CD4-positive, alpha-beta T cell treated with Interleukin-21 for 1 hour (primary cell): Measurements from ENCODE around the gene RABIF.

Source experiments
- DNase-seq: peaks from one replicate; pipeline ENCODE4 v3.0.0-alpha.2; 2020

Gene RABIF

DNA sequence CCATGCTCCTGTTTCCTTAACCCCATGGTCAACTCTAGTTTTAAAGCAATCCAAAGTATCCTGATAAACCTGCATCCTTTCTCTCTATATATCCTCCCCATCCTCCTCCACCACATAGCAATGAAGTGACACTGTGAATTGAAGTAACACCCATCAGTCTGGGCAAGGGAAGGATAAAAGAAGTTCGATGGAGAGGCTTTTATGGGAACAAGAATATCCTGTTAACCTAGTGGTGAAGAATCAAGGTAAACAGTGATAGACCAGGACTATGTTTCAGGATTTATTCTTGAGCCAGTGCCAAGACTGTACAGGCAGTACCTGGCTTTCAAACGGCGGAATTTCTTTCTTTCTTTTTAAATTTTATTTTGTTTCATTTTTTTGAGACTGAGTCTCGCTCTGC is 17.6 kb downstream of the RABIF start:
- DNase-seq: no peak

DNA sequence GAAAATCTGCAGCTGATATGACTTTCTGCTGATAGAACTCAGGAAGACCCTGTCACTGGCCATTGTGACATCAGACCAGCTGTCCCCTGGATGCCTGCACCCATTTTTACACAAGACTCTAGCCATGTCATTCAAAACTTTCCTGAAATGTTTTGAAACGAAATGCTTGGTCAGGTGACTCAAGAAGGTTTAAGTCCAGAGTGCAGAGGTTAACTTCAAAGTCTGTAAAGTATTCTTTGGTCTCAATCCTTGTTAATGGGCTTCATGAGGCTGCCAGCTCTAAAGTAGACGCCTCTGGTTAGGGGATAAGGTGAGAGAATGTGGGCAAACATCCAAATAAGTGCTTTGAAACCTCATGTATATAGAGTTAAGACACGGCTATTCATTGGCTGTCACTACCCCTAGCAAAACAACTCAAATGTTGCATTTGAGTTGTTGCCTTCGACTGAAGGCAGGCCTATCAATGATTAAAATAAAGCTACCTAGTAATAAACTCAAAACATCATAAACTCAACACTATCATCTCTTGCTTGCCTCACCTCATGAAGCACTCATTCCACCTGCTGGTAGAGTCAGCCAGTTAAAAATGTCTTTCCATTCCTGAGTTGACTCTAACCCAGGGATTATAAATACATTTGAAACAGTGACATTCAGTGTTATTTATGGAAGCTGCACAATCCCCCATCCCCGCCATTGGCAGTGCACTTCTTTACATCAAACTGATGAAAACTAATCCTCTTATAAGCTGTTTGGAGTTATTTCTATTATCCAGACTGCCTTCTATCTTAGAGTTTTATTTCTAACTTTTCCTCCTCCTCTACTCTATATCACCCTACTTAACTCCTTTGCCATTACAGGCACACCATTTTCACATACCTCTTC is 26.0 kb downstream of the RABIF start:
- DNase-seq: no peak

- peak; percentile 44 for DNase-seq
Measured at GRCh38 chr1:202861420-202862132, 27.4 kb downstream of the RABIF start.

- DNase-seq: peak; percentile 13
Measured at GRCh38 chr1:202860744-202861419, 28.1 kb downstream of the RABIF start.

GRCh38 chr1:202858789-202859414 is 30.0 kb downstream of the RABIF start:
- no peak for DNase-seq

DNA sequence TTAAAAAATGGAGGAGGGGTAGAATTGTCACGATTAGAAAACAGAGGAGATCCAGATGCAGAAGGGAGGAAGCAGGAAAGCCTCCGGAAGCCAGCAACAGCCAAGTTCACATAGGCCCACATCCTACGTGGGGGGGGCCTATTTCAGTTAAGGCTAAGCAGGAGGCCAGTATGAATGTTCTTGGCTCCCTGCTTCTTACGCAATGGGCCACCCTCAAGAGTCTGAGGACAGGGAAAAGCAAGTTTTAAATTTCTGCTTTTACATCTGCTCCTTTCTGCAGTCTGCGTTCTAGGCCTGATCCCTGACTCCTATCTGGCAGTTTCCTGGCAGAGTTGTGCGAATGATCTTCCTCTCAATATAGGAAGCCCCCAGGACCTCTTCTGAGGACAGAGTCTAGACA is 30.6 kb downstream of the RABIF start:
- no peak for DNase-seq

- no peak for DNase-seq
Measured at GRCh38 chr1:202857136-202857610, 31.8 kb downstream of the RABIF start.

GRCh38 chr1:202856014-202856413 is 32.9 kb downstream of the RABIF start:
- no peak for DNase-seq

DNA sequence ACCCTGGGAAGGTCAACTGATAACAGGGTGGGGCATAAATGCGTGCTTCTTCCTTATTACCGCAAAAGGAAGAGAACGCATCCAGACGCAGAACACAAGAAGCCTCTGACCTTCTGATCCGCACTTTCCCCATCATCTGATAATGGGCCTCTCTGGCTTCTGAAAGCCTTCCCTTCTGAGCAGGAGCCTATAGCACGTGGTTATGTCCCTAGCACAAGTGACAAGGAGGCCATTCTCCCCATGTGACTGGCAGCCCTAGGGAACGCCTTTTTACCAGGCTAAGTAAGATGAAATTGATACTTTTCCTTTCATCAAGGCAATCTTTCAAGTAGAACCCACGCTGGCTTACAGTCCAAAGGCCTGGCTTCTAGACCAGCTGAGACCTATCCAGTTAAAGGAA is 34.2 kb downstream of the RABIF start:
- DNase-seq: no peak

DNA sequence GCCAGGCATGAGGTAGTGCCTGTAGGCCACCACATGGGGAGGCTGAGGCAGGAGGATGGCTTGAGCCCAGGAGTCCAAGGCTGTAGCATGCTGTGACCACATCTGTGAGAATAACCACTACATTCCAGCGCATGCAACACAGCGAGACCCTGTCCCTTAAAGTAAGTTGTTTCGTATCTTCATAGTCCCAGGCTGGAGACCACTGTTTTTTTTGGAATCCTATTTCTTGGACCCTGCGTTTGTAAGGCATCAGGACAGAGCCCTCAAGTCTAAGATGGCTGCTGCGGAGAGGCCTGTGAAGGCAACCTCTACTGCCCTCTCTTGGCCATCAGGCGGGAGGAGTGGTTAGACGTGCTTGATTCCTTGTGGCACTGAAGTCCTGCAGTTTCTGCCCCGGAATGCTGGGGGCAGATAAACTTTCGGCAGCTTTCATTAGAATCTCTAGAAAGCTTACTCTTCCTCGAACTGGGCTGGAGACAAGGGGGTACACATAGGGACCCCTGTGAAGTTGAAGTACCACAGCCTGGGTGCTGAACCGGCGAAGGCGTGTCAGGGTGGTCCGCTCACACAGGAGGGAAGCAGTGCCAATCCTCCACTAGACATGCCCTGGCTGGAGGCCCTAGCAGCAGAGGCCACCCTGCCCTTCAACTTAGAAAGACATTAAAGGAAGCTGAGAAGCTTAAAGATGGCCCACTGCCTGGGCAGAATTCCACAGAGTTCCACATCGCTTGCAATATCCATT is 36.6 kb downstream of the RABIF start:
- peak; percentile 43 for DNase-seq

GRCh38 chr1:202850593-202851362 is 38.2 kb downstream of the RABIF start:
- no peak for DNase-seq

GRCh38 chr1:202848191-202848542 is 40.8 kb downstream of the RABIF start:
- DNase-seq: no peak

DNA sequence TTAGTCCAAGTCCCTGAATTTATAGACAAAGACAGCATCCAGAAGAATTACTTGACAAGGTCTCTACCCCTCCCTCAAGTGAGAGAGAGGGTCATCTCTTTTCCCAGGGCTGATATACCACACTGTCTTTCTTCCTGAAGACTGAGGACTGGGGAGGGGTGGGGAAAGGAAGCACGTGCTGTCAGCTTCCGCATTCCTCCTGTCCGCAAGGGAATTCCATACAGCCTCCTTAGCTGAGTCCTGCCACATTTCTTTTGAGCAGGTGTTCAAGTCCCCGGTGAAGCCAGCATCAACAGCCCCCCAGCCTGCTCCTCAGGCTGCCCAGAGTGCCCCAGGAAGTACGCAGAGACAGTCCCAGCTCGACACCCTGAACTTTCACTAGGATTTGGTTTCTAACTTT is 44.0 kb downstream of the RABIF start:
- no peak for DNase-seq

DNA sequence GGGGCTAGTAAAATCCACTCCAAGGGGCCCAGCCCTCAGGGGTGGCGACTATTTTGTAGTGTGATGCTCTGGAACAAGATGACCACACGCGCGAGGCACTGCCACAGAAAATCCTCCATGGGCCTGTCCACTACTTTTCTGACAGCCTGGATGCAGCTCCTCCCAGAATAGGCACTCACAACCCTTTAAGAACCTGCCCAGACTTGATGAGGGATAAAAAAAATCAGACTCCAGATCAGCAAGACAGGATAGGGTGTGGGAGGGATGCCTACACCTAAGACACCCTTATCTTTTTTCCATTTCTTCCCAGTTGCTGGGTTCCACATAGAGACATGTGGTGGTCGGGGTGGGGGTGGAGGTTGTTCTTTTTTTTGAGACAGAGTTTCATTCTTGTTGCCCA is 44.7 kb downstream of the RABIF start:
- DNase-seq: no peak

GRCh38 chr1:202843081-202843480 is 45.9 kb downstream of the RABIF start:
- no peak for DNase-seq

DNA sequence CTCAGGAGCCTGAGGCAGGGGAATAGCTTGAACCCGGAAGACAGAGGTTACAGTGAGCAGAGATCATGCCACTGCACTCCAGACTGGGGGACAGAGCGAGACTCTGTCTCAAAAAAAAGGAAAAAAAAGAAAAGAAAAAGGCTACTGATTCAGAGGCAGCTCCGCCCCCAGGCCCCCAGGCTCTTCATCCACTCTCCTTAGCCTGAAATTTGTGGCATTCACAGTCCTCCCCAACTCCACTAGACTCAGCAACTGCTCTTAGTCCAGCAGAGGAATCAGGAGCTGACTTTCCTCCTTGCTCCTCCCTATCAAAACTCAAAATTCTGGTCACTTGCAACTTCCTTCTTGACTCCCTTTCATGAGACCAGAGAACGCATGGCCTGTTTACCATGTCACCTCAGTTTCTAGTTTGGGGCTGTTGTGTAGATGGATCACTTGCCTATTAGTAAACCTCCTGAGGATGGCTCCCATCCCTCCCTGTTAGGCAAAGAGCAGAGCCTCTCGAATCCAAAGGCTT is 51.1 kb downstream of the RABIF start:
- no peak for DNase-seq

DNA sequence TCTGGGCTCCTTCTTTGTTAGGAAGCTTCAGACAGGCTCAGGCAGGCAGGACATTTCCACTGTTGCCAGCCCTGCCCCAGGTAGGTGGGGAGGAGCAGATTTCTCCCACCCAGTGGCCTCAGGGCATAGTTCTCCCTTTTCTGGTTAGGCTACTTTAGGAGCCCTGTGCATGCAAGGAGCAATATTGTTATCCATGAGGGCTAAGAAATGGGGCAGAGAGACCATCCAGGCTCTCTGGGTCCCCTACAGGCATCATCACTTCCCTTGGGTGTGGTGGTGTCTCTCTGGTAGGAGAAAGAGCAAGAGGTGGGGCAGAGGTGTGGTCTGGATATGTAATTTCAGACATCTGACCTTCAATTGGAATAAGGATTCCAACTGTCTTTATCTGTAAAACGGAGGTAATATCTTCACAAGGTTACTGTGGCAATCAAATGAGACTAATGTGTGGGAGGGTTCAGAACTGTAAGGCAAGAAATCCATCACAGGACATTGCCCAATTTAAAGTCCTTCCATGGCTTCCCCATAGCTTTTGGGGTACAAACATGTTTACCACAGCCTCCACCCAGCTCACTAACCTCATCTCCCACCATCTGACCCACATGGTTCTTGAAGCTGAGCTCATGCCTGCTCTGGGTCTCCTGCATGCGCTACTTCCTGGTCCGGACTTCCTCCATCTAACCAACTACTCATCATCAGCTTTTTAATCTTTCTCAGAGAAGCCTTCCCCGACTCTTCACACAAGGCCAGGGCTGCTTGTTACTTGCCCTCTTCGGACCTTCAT is 52.1 kb downstream of the RABIF start:
- DNase-seq: no peak

DNA sequence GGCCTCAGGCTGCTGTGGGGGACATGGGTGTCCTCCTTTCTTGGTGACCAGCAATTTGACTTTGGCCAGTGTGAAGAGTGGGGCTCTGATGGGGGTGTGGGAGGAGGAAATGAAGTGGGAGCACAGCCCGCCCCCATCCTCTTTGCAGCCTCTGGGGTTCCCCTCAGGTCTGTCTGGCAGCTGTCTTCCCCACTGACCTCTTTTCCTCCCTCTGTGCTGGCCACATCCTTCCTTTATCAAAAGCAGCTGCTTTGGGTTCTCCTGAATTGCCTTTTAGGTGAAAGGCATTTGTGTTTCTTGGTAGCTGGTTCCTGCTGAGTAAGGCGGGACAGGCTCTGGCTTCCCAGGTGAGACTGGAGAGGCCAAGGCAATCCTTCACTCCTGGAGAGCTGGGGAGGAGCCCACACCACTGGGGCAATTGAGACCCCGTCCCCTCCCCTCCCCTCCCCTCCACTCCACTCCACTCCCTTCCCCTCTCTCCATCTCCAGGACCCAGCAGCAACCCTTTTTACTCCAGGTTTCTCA is 53.3 kb downstream of the RABIF start:
- peak; percentile 52 for DNase-seq

- DNase-seq: no peak
Measured at GRCh38 chr1:202834771-202835547, 54.0 kb downstream of the RABIF start.
